Medulla oblongata (tissue), 1 donor: ENCODE results near the gene COX20.

Experiments
- DNase-seq: peaks from one replicate; pipeline ENCODE4 v3.0.0-alpha.2; 2015; ENCODE audit errors: extremely low spot score

Gene COX20

GRCh38 chr1:244874974-244875579, 39.6 kb downstream of the COX20 start:
- no peak for DNase-seq

GRCh38 chr1:244876228-244876910, 40.9 kb downstream of the COX20 start:
- no peak for DNase-seq

- DNase-seq, result no peak
Measured at GRCh38 chr1:244878681-244879080, 43.2 kb downstream of the COX20 start.

- no peak for DNase-seq
Measured at GRCh38 chr1:244881552-244882280, 46.3 kb downstream of the COX20 start.

GRCh38 chr1:244887281-244887680, 51.8 kb downstream of the COX20 start:
- DNase-seq, result no peak

- DNase-seq, result no peak
Measured at GRCh38 chr1:244893836-244894235, 58.4 kb downstream of the COX20 start.
